ENCODE data around the gene MOXD1.

- TF ChIP-seq EZH2 (IDR thresholded peaks at IDR 0.05; ENCODE audit: borderline replicate concordance, low read length): no peak
- no peak for TF ChIP-seq CTCF (IDR thresholded peaks at IDR 0.05; ENCODE audit: low read length)
Measured at GRCh38 chr6:132357120-132357519, 44.2 kb downstream of the MOXD1 start.

Data from OCI-LY1 (cell line).